ENCODE results near the gene SRGAP1. TPM values are rescaled to one million over a fixed set of nuclear protein-coding genes. Genes with fewer than 3 reads are reported as not detected.

The SRGAP1 gene
- total RNA-seq, 1 experiment from 2014 or later = 26.8 TPM

GRCh38 chr12:64056741-64057140, 212.2 kb downstream of the SRGAP1 start:
- BruUV-seq (replicated peaks) = no TSS peak
- Histone ChIP-seq H3K9me3 (ENCODE audit: control insufficient read depth, insufficient read depth, low read depth, low read length) (no peaks in the 10 kb centered on the region), H3K27me3 (ENCODE audit: control insufficient read depth, insufficient read depth, low read length) (no peaks in the 10 kb centered on the region), H3K4me1 (ENCODE audit: control insufficient read depth, insufficient read depth, low read length) (no peaks in the 10 kb centered on the region), H3K36me3 (ENCODE audit: control insufficient read depth, insufficient read depth, low read length) (no peaks in the 10 kb centered on the region; the same call in 1 of the 2 replicates), H3K27ac (ENCODE audit: low read length) (no peak overlapping the region), H3K4me3 (ENCODE audit: low read depth in 2 of 2, low read length in 2 of 2) (no peak overlapping the region)
- intact Hi-C loops (cut with micrococcal nuclease; ENCODE audit: unreplicated experiment) = no loop called here
- ChIA-PET CTCF (no interaction called here), POLR2A (no interaction called here)
- TF ChIP-seq REST (IDR thresholded peaks at IDR 0.05; ENCODE audit: insufficient read depth in 1 of 2, low read depth in 2 of 2, low read length in 1 of 2) (no peak), TCF7L2 (IDR thresholded peaks at IDR 0.05; ENCODE audit: low read depth, low read length) (no peak), SIN3A (IDR thresholded peaks at IDR 0.05; ENCODE audit: borderline replicate concordance, insufficient read depth, low read depth, low read length) (no peak)
- ATAC-seq (no peak), DNase-seq (ENCODE audit: low read depth, low spot score) (no peak)
- in situ Hi-C loops (cut with HindIII; ENCODE audit: low pct_unique_long_range_greater_than_20kb, low sequenced_read_pairs) = no loop called here

- DNase-seq (ENCODE audit: low read depth, low spot score) = no peak
- H3K4me3 ChIP-seq (ENCODE audit: low read depth in 2 of 2, low read length in 2 of 2) = no peak overlapping the region
- TF ChIP-seq CTCF (IDR thresholded peaks at IDR 0.05) (no peak), REST (IDR thresholded peaks at IDR 0.05; ENCODE audit: insufficient read depth in 1 of 2, low read depth in 2 of 2, low read length in 1 of 2) (no peak), POLR2AphosphoS5 (IDR thresholded peaks at IDR 0.05; ENCODE audit: low read depth, low read length) (no peak), TCF7L2 (IDR thresholded peaks at IDR 0.05; ENCODE audit: low read depth, low read length) (no peak), SIN3A (IDR thresholded peaks at IDR 0.05; ENCODE audit: borderline replicate concordance, insufficient read depth, low read depth, low read length) (no peak)
- in situ Hi-C loops (cut with HindIII; ENCODE audit: low pct_unique_long_range_greater_than_20kb, low sequenced_read_pairs) = no loop called here
- H3K4me1 ChIP-seq (ENCODE audit: control insufficient read depth, insufficient read depth, low read length) = no peaks in the 10 kb centered on the region
- POLR2A ChIA-PET = no interaction called here
- H3K27me3 ChIP-seq (ENCODE audit: control insufficient read depth, insufficient read depth, low read length) = no peaks in the 10 kb centered on the region
- intact Hi-C loops (cut with micrococcal nuclease; ENCODE audit: unreplicated experiment) = no loop called here
- no peak overlapping the region for H3K27ac ChIP-seq (ENCODE audit: low read length)
- no peaks in the 10 kb centered on the region; the same call in 1 of the 2 replicates for H3K36me3 ChIP-seq (ENCODE audit: control insufficient read depth, insufficient read depth, low read length)
- no TSS peak for BruUV-seq (replicated peaks)
- ATAC-seq = no peak
- CTCF ChIA-PET = no interaction called here
- no peaks in the 10 kb centered on the region for H3K9me3 ChIP-seq (ENCODE audit: control insufficient read depth, insufficient read depth, low read depth, low read length)
Measured at GRCh38 chr12:64057706-64058105, 213.2 kb downstream of the SRGAP1 start.
